NCI-H1092 (cell line): Measurements from ENCODE around the gene ZDHHC12.

Experiments
- DNase-seq: peaks from one replicate; lab custom pipeline; 2025; lab: John Stamatoyannopoulos, UW

ZDHHC12 gene

GRCh38 chr9:128729766-128730517, 6.0 kb upstream of the ZDHHC12 start:
- DNase-seq: no peak

GRCh38 chr9:128729302-128729701, 5.4 kb upstream of the ZDHHC12 start:
- DNase-seq: no peak

GRCh38 chr9:128728298-128728697, 4.4 kb upstream of the ZDHHC12 start:
- DNase-seq: no peak

- DNase-seq: no peak
Measured at GRCh38 chr9:128727640-128728248, 3.8 kb upstream of the ZDHHC12 start.

- peak; percentile 30 for DNase-seq
Measured at GRCh38 chr9:128724744-128725211, 851 bp upstream of the ZDHHC12 start.

GRCh38 chr9:128723352-128723865, 518 bp downstream of the ZDHHC12 start:
- DNase-seq: no peak

- DNase-seq: no peak
Measured at GRCh38 chr9:128722380-128723351, 1.3 kb downstream of the ZDHHC12 start.

GRCh38 chr9:128721487-128722010, 2.4 kb downstream of the ZDHHC12 start:
- no peak for DNase-seq

- DNase-seq: no peak
Measured at GRCh38 chr9:128720841-128721486, 3.0 kb downstream of the ZDHHC12 start.

- no peak for DNase-seq
Measured at GRCh38 chr9:128719919-128720605, 3.9 kb downstream of the ZDHHC12 start.

GRCh38 chr9:128718475-128718874, 5.5 kb downstream of the ZDHHC12 start:
- no peak for DNase-seq

- no peak for DNase-seq
Measured at GRCh38 chr9:128718047-128718446, 5.9 kb downstream of the ZDHHC12 start.

- no peak for DNase-seq
Measured at GRCh38 chr9:128716581-128717254, 7.2 kb downstream of the ZDHHC12 start.

GRCh38 chr9:128715436-128715750, 8.5 kb downstream of the ZDHHC12 start:
- DNase-seq: no peak

- no peak for DNase-seq
Measured at GRCh38 chr9:128714586-128715435, 9.1 kb downstream of the ZDHHC12 start.

GRCh38 chr9:128713941-128714573, 9.9 kb downstream of the ZDHHC12 start:
- no peak for DNase-seq

- DNase-seq: no peak
Measured at GRCh38 chr9:128713411-128713780, 10.5 kb downstream of the ZDHHC12 start.

GRCh38 chr9:128712451-128713410, 11.2 kb downstream of the ZDHHC12 start:
- no peak for DNase-seq
